WERI-Rb-1 (cell line): Measurements from ENCODE around the gene ZNF525.

Experiments
- DNase-seq: peaks from one replicate; pipeline ENCODE4 v3.0.0-alpha.2; 2020
- H3K27ac ChIP-seq: fragments of 250-450 bp; sonication (Bioruptor Pico); 2 replicates; pipeline ENCODE4 v1.5.1; 2020; ENCODE audit warnings: mild to moderate bottlenecking, moderate library complexity
- H3K27me3 ChIP-seq: fragments of 250-450 bp; sonication (Bioruptor Pico); 2 replicates; pipeline ENCODE4 v1.5.1; 2021; ENCODE audit warnings: mild to moderate bottlenecking, low read depth, moderate library complexity; ENCODE audit not compliant: insufficient read depth, severe bottlenecking
- H3K36me3 ChIP-seq: fragments of 250-450 bp; sonication (Bioruptor Pico); 2 replicates; pipeline ENCODE4 v1.5.1; 2020; ENCODE audit warnings: mild to moderate bottlenecking, moderate library complexity
- H3K4me3 ChIP-seq: 2 replicates; pipeline ENCODE4 v1.5.1; 2011; ENCODE audit warnings: low read depth, mild to moderate bottlenecking, control low read depth, low read length
- H3K9me3 ChIP-seq: fragments of 250-450 bp; sonication (Bioruptor Pico); 2 replicates; pipeline ENCODE4 v1.5.1; 2021; ENCODE audit warnings: mild to moderate bottlenecking, moderate library complexity; ENCODE audit not compliant: severe bottlenecking
- TF ChIP-seq, protein P1 (sequence below): IDR thresholded peaks from 2 replicates; pipeline ENCODE4 v1.5.1; 2011; ENCODE audit warnings: low read depth, mild to moderate bottlenecking, control low read depth, inconsistent platforms, low read length

The ZNF525 gene

GRCh38 chr19:53374743-53375142, 9.2 kb downstream of the ZNF525 start:
- peaks cover 4% of the 10 kb centered on the region for H3K36me3 ChIP-seq
- H3K27ac ChIP-seq, result no peak overlapping the region

GRCh38 chr19:53381376-53381775, 15.9 kb downstream of the ZNF525 start:
- H3K27me3 ChIP-seq, result no peaks in the 10 kb centered on the region
- no peaks in the 10 kb centered on the region for H3K9me3 ChIP-seq
- DNase-seq, result no peak
- H3K4me3 ChIP-seq, result no peak overlapping the region
- H3K27ac ChIP-seq, result no peak overlapping the region
- peaks cover 11% of the 10 kb centered on the region for H3K36me3 ChIP-seq
- TF ChIP-seq, protein P1, sequence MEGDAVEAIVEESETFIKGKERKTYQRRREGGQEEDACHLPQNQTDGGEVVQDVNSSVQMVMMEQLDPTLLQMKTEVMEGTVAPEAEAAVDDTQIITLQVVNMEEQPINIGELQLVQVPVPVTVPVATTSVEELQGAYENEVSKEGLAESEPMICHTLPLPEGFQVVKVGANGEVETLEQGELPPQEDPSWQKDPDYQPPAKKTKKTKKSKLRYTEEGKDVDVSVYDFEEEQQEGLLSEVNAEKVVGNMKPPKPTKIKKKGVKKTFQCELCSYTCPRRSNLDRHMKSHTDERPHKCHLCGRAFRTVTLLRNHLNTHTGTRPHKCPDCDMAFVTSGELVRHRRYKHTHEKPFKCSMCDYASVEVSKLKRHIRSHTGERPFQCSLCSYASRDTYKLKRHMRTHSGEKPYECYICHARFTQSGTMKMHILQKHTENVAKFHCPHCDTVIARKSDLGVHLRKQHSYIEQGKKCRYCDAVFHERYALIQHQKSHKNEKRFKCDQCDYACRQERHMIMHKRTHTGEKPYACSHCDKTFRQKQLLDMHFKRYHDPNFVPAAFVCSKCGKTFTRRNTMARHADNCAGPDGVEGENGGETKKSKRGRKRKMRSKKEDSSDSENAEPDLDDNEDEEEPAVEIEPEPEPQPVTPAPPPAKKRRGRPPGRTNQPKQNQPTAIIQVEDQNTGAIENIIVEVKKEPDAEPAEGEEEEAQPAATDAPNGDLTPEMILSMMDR, result no peak

More at GRCh38 chr19:53374743-53375142, 9.2 kb downstream of the ZNF525 start:
- no peak for DNase-seq
- no peaks in the 10 kb centered on the region for H3K27me3 ChIP-seq
- H3K4me3 ChIP-seq, result no peak overlapping the region
- no peaks in the 10 kb centered on the region for H3K9me3 ChIP-seq
- TF ChIP-seq, protein P1, result no peak

GRCh38 chr19:53388168-53388567, 22.7 kb downstream of the ZNF525 start:
- Histone ChIP-seq H3K36me3 (no peaks in the 10 kb centered on the region), H3K27ac (no peak overlapping the region), H3K9me3 (peaks cover 6% of the 10 kb centered on the region), H3K4me3 (no peak overlapping the region), H3K27me3 (no peaks in the 10 kb centered on the region)
- TF ChIP-seq, protein P1, result no peak
- no peak for DNase-seq

- TF ChIP-seq, protein P1, result no peak
- DNase-seq, result no peak
- Histone ChIP-seq H3K36me3 (no peaks in the 10 kb centered on the region), H3K27ac (no peak overlapping the region), H3K9me3 (peaks cover 6% of the 10 kb centered on the region), H3K27me3 (no peaks in the 10 kb centered on the region), H3K4me3 (no peak overlapping the region)
Observed at GRCh38 chr19:53388904-53389303, 23.4 kb downstream of the ZNF525 start.

- DNase-seq, result no peak
- TF ChIP-seq, protein P1, result no peak
Observed at GRCh38 chr19:53389571-53389970, 24.1 kb downstream of the ZNF525 start.

GRCh38 chr19:53389978-53390377, 24.5 kb downstream of the ZNF525 start:
- no peaks in the 10 kb centered on the region for H3K27me3 ChIP-seq
- H3K27ac ChIP-seq, result no peak overlapping the region
- H3K9me3 ChIP-seq, result peaks cover 6% of the 10 kb centered on the region
- TF ChIP-seq, protein P1, result no peak
- no peaks in the 10 kb centered on the region for H3K36me3 ChIP-seq
- no peak overlapping the region for H3K4me3 ChIP-seq
- DNase-seq, result no peak

More at GRCh38 chr19:53389571-53389970, 24.1 kb downstream of the ZNF525 start:
- Histone ChIP-seq H3K9me3 (peaks cover 6% of the 10 kb centered on the region), H3K27ac (no peak overlapping the region), H3K4me3 (no peak overlapping the region), H3K27me3 (no peaks in the 10 kb centered on the region), H3K36me3 (no peaks in the 10 kb centered on the region)
